BJ (cell line): ENCODE measurements around the gene TLNRD1. TPM values are rescaled to one million over a fixed set of nuclear protein-coding genes. Genes with fewer than 3 reads are reported as not detected.
"Not testable (repeated sequence)": the region's sequence is repeated elsewhere in the genome, so short reads cannot be mapped to it uniquely, and the experiment has no call there.

Experiments
- CTCF ChIA-PET: fragments of 350-600 bp; formaldehyde crosslinking; extraction: SDS; loops from one replicate; lab custom pipeline; 2021; ENCODE audit warnings: antibody characterized with exemption, inconsistent platforms; lab: Yijun Ruan, JAX
- POLR2A ChIA-PET: fragments of 300-600 bp; sonication (Branson Sonifier 250); formaldehyde crosslinking; extraction: SDS; loops from one replicate; lab custom pipeline; 2021; ENCODE audit warnings: antibody characterized with exemption; lab: Charles Lee
- DNase-seq: peaks from one replicate; pipeline ENCODE4 v3.0.0-alpha.2; 2011; ENCODE audit warnings: low read depth
- H3K27me3 ChIP-seq: 2 replicates; pipeline ENCODE4 v1.6.0; 2011; ENCODE audit warnings: low read length; ENCODE audit not compliant: control insufficient read depth, insufficient read depth
- H3K36me3 ChIP-seq: 2 replicates; pipeline ENCODE4 v1.5.1; 2011; ENCODE audit warnings: low read length; ENCODE audit not compliant: control insufficient read depth, insufficient read depth
- H3K4me3 ChIP-seq: 2 replicates; pipeline ENCODE4 v1.5.1; 2011; ENCODE audit warnings: low read depth, mild to moderate bottlenecking, control low read depth, low read length
- polyA minus RNA-seq: library from RNA; depleted of rRNA, polyadenylated mRNA; stranded (reverse); fragments of >200 nt; gene quantifications from 2 replicates; pipeline ENCODE4 v1.2.3, GENCODE V29; 2011; rRNA and poly(A)+ RNA removed
- polyA plus RNA-seq: library from polyadenylated mRNA; depleted of rRNA; stranded (reverse); fragments of >200 nt; gene quantifications from 2 replicates; pipeline ENCODE4 v1.2.3, GENCODE V29; 2011; rRNA removed
- TF ChIP-seq, protein P1 (sequence below): IDR thresholded peaks from 2 replicates; pipeline ENCODE4 v1.5.1; 2011; ENCODE audit warnings: low read depth, mild to moderate bottlenecking, control low read depth, inconsistent platforms, low read length, moderate library complexity; ENCODE audit not compliant: insufficient read depth

The TLNRD1 gene
- polyA plus RNA-seq (3.9 and 5.2 TPM in 2 replicates), polyA minus RNA-seq (3.9 and 5.6 TPM in 2 replicates)

DNA sequence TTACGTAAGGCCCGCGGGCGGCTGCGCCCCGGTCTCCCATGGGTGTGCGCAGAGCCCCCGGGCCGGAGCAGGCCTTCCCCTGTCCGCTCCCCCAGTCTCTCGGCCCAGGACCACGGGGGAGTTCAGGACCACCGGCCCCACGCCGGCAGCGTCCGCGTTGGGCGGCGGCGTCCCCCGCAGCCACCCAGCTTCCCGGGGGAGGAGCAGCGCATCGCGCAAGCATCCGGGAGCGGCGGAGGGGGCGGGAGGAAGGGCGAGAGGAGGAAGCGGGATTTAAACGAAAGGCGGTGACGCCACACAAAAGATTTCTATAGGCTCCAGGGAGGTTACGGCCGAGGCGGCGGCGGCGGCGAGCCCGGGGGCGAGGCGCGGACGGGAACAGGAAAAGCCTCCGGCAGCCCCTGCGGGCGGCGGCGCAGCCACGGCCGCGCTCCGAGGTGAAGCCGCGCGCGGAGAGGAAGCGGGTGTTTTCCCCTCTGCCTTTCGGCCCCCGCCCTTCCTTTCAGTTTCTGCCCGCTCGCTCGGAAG, at the start of gene TLNRD1:
TLNRD1 (plus strand) TSS at position 300 of the 528 bp plus-strand sequence. CDS start 1,349 bp downstream, outside the sequence.
- CTCF ChIA-PET: interaction anchor here (1.0 to 4.3 kb wide), 2 partner anchors 10 to 266 kb away, joined by 3 to 26 read pairs; no protein-coding TSS in a partner anchor
- Histone ChIP-seq H3K27me3 (no peaks in the 10 kb centered on the region), H3K4me3 (peak within 1 kb of the TSS; percentile 84), H3K36me3 (peaks cover 8% of the 10 kb centered on the region)
- DNase-seq: peak; percentile 46
- TF ChIP-seq, protein P1, sequence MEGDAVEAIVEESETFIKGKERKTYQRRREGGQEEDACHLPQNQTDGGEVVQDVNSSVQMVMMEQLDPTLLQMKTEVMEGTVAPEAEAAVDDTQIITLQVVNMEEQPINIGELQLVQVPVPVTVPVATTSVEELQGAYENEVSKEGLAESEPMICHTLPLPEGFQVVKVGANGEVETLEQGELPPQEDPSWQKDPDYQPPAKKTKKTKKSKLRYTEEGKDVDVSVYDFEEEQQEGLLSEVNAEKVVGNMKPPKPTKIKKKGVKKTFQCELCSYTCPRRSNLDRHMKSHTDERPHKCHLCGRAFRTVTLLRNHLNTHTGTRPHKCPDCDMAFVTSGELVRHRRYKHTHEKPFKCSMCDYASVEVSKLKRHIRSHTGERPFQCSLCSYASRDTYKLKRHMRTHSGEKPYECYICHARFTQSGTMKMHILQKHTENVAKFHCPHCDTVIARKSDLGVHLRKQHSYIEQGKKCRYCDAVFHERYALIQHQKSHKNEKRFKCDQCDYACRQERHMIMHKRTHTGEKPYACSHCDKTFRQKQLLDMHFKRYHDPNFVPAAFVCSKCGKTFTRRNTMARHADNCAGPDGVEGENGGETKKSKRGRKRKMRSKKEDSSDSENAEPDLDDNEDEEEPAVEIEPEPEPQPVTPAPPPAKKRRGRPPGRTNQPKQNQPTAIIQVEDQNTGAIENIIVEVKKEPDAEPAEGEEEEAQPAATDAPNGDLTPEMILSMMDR: no peak
- POLR2A ChIA-PET: interaction anchor here (0.7 kb wide), 1 partner anchor 18 kb away, joined by 7 read pairs; no protein-coding TSS in a partner anchor

DNA sequence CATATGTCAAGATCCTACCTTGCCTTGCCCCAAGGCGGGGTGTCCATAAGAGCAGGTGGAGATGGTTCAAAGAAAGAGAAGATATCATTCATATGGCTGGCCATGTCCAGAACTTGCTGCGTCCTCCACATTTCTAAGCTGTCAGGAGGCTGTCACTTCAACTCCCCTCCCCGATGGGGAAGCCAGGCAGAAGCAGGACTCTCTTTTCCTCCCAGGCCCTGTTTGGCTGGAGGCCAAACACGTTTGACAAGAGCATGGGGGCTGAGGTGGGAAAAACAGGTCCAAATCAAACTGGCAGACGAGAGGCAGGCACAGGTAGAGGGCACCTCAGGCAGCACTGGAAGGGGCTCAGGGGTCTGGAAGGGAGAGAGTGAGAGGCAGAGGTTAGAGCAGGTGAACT, 48.8 kb upstream of the TLNRD1 start:
- TF ChIP-seq, protein P1: no peak
- Histone ChIP-seq H3K4me3 (no peak overlapping the region), H3K27me3 (no peaks in the 10 kb centered on the region), H3K36me3 (peaks cover 43% of the 10 kb centered on the region)
- POLR2A ChIA-PET: interaction anchor here (0.5 kb wide), 1 partner anchor 10 kb away, joined by 3 read pairs; no protein-coding TSS in a partner anchor
- DNase-seq: no peak
- CTCF ChIA-PET: interaction anchor here (1.0 kb wide), 1 partner anchor 172 kb away, joined by 3 read pairs; the partner anchor contains the start of gene CEMIP

DNA sequence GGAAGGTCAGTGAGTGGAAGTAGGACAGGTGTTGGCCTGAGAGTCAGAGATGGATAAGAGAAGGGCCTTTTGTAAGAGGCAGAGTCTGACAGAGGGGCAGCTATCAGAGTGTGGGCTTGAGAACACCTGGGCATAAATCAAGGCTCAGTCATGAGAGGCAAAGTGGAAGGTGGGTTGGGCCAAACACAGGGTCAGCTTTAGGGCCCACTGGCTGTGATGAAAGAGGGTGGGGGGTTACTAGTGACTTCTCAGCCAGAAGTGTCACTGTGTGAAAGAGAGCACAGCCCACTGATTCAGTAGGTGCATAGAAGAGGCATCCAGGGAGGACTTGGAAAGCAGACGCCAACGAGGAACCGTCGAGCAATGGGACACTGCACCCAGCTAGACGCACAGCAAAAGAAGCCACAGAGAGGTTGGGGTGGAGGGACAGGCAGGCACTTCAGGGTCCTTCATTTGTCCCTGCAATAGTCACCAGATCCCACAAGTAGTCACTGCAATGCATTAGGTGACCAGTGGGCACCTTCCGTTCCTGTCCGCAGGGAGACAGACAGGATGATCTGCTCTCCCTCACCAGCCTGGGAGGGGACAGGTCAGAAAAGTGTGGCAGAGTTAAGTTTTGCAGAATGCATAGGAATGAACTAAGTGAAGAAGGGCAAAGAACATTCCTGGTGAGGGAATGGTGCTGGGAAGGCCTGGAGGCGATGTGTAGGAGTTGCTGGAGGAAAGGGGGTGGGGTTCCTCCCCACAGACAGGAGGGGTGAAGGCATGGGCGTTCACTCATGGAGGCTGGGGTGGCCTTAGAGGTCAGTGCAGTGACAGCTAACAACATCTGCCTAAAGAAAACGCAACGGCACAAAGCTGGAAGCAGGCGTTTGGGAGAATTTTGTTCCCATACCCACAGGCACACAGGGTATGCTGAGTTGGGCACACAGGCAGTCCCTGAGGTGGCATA, 47.4 kb upstream of the TLNRD1 start:
- H3K36me3 ChIP-seq: peaks cover 29% of the 10 kb centered on the region
- POLR2A ChIA-PET: interaction anchor here (0.6 kb wide), 1 partner anchor 70 kb away, joined by 3 read pairs; no protein-coding TSS in a partner anchor
- no peaks in the 10 kb centered on the region for H3K27me3 ChIP-seq
- TF ChIP-seq, protein P1: no peak
- CTCF ChIA-PET: interaction anchor here (0.6 to 9.4 kb wide), 3 partner anchors 17 to 314 kb away, joined by 3 to 51 read pairs (median 10); no protein-coding TSS in a partner anchor
- H3K4me3 ChIP-seq: no peak overlapping the region
- no peak for DNase-seq

DNA sequence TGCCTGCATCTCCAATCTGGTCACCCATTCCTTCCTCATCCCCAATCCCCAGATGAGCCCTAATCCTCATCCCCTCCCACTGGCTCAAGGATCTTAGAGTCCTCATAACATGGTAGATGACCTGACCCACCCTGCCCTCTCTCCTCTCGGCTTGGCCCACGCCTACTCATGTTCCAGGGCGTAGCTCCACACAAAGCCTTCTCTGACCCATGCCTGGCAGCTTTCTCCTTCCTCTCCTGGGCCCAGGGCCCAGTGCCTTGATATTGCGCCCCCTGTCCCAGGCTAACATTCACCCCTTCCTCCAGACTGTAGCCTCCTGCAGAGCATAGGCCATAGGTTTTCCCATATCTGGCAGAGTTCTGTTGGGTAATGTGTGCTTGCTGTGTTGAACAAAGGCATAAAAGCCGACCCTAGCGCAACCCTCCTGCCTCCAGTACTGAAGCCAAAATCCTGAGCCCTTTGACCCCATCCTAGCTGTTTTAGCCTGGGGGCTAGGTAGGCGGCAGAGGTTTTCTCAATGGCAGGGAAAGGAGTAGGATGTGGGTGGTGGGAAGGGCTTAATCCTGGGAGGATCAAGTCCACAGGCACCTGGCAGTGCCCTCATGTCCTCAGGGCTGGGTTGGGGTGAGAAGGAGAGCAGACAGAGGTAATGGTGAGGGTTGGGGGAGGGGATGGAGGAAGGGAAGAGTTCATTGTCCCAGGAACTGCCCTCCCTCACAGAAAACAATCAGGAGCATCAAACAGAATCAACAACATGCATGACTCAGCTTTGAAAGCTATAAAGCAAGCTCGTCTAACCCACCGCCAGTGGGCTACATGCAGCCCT, 46.6 kb upstream of the TLNRD1 start:
- Histone ChIP-seq H3K4me3 (no peak overlapping the region), H3K36me3 (peaks cover 20% of the 10 kb centered on the region), H3K27me3 (no peaks in the 10 kb centered on the region)
- CTCF ChIA-PET: interaction anchor here (1.9 to 9.4 kb wide), 2 partner anchors 16 to 312 kb away, joined by 10 to 51 read pairs; no protein-coding TSS in a partner anchor
- no peak for DNase-seq
- TF ChIP-seq, protein P1: 0 out of 2 replicates have a peak, but pooled peaks have one; percentile 9
- POLR2A ChIA-PET: interaction anchor here (0.6 kb wide), 1 partner anchor 69 kb away, joined by 3 read pairs; no protein-coding TSS in a partner anchor

DNA sequence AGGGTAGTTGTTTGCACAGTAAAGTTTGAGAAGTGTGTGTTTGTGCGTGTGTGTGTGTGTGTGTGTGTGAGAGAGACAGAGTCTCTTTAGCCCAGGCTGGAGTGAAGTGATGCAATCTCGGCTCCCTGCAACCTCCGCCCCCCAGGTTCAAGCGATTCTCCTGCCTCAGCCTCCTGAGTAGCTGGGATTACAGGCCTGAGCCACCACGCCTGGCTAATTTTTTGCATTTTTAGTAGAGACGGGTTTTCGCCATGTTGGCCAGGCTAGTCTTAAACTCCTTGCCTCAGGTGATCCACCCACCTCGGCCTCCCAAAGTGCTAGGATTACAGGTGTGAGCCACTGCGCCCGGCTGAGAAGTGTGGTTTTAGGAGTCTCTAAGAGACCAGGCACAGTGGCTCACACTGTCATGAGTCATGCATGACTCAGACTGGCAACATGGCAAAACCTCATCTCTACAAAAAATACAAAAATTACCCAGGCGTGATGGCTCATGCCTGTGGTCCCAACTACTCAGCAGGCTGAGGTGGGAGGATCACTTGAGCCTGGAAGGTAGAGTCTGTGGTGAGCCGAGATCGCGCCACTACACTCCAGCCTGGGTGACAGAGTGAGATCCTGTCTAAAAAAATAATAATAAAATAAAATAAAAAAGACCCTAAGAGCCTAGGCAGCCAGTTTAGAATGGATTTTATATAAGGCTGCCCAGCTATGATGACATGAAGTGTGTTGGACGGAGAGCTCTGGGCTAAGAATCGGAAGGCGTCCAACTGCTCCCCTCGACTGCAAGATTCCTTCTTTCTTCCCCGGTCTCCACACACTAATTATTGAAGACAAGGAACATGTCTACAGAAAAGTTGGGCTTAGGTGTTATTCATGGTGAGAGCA, 44.9 kb upstream of the TLNRD1 start:
- H3K4me3 ChIP-seq, H3K27me3 ChIP-seq, H3K36me3 ChIP-seq, POLR2A ChIA-PET: not testable (repeated sequence)
- DNase-seq: peak; percentile 67
- CTCF ChIA-PET: interaction anchor here (9.4 kb wide), 1 partner anchor 14 kb away, joined by 51 read pairs; no protein-coding TSS in a partner anchor
